GM12873 (cell line): Measurements from ENCODE around the gene NTNG2.

Experiments used
- CTCF ChIP-seq: IDR thresholded peaks from 2 replicates; pipeline ENCODE4 v1.5.1; 2012; ENCODE audit warnings: low read depth, mild to moderate bottlenecking, moderate library complexity, low read length, control low read depth; ENCODE audit not compliant: insufficient read depth; ENCODE audit errors: missing control alignments

NTNG2 gene

DNA sequence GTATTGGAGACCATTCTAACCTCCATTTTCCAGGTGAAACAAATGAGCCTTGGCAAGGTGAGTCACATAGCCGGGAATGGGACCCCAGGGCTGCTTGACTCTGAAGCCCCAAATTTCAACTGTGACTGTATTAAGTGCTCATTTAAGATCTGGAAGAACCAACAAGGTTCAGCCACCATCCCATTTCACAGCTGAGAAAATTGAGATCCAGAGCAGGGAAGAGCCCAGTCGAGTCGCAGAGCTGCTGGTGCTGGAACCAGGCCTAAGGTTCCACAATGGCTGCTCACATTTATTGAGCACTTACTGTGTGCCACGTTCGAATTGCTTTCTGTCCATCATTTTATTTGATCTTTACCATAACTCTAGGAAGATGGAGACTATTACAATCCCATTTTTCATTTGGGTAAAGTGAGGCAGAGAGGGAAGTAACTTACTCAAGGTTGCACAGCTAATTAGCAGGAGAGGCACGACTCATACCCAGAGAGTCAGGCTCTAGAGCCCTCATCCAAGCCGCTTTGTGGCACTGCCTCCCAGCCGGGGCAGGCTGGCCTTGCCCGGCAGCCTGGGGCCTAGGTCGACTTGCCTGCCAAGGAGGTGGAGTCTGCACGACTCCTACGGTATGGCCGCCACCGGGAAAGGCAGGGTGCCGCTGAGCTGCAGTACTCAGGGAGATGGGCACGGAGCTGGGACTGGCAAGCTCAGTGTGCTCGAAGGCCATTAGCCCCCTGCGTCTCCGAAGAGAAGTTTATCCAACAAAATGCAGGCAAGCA lies 4.3 kb upstream of the NTNG2 start:
- TF ChIP-seq CTCF: no peak

DNA sequence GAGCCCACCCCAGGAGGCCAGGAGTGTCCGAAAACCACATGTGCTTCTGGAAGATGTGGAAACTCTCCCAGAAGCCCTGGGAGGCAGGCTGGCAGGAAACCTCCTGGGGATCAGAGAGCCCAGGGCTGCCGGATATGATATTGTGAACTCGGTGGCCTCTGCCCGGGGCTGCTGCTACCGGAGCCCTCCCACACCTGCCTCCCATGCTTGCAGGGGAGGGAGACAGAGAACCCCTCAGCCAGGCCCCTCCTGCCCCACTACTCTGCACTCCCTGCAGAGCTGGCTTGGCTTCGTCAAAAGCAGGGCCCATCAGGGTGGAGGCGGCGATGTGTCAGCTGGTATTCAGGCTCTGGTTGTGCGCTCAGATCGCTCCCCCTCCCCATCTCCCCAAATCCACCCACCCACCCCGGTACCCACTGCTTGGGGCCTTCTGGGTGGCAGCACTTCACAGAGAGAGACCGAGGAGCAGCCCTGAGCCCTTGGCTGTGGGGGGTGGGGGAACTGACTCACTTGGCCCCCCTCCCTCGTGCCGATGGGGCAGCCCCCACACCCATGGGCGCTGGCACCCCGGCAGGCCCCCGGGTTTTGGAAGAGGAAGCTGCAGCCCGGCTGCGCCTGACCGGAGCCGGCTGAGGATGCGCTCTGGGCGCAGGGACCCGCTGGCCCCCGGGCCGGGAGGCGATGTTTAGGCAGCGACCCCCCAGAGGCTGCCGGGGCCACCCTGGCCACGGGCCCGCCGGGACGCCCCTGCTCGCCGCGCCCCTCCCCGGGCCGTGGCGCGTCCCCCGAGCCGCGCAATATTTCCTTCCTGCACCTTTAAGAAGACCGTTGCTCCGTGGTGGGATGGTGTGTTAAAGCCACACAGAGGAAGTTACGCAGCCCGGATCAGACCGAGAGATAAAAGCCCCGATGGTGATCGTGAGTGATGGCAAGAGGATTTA lies 786 bp upstream of the NTNG2 start:
- no peak for TF ChIP-seq CTCF

DNA sequence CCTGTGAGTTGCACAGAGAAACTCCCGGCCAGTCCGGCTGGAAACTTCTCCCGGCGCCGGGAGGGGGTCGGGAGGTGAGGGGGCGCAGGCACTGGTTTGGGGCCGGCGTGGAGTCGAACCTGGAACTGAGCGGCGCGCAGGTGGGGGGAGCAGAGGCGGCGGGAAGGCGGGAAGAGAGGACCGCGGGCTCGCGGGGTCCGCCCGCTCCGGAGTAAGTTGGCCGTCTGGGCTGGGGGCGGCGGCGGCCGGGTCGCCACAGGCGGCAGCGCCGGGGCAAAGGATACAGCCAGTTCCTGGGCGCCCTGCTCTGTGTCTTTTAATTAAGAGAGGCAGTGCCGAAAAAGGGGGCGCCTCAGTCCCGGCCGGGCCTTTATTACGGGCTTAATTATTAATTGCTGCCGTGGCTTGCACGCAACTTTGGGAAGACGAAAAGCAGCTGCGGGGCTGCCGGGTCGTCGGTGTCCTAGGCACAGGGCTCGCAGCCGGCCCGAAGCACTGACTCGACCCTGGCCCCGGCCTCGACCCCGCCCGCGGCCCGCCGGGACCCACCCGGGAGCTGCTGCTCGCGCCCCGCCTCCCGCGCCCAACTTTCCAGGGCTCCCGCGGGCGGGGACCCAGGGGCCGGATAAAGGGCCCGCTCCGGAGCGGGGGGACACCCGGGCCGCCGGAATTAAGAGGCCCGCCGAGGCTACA lies 1.1 kb downstream of the NTNG2 start:
- TF ChIP-seq CTCF: no peak

DNA sequence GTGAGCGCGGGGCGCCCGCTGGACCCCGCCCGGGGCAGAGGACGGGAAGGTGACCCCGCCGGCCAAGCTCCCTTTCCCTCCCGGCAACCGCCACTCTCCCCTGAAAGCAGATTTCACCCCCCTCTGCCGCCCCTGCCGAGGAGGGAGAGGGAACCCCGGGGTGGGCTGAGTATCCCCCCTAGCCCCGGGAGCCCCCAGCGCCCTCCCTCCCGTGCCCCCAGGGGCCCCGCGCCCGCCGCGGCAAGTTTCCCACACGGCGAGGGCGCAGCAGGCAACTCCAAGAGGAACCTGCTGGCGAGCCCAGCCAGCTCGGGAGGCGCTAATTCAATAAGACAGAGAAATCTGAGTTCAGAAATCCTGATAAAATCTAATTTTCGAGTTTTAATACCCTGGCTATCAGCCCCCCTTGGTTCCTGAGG lies 1.6 kb downstream of the NTNG2 start:
- no peak for TF ChIP-seq CTCF

- no peak for TF ChIP-seq CTCF
Observed at GRCh38 chr9:132163876-132164603, 2.2 kb downstream of the NTNG2 start.

GRCh38 chr9:132164604-132165362 lies 2.9 kb downstream of the NTNG2 start:
- no peak for TF ChIP-seq CTCF
